Neural progenitor cell (in vitro differentiated cells): Measurements from ENCODE around the gene OR56A5. TPM values are rescaled to one million over a fixed set of nuclear protein-coding genes. Genes with fewer than 3 reads are reported as not detected.

Experiments used
- DNase-seq: peaks from one replicate; pipeline ENCODE4 v3.0.0-alpha.2; 2016; ENCODE audit warnings: low spot score
- H2AFZ ChIP-seq: fragments of 200-600 bp; sonication (generic); replicated peaks from 2 replicates; pipeline ENCODE4 v1.6.1; 2016; ENCODE audit warnings: antibody characterized with exemption
- H3F3A ChIP-seq: fragments of 200-600 bp; sonication (generic); 2 replicates; pipeline ENCODE4 v1.6.1; 2016; ENCODE audit warnings: antibody characterized with exemption, low read depth
- H3K27ac ChIP-seq: fragments of 200-600 bp; sonication (generic); 2 replicates; pipeline ENCODE4 v1.5.1; 2016; ENCODE audit warnings: mild to moderate bottlenecking
- H3K27me3 ChIP-seq: fragments of 200-600 bp; sonication (generic); 2 replicates; pipeline ENCODE4 v1.6.1; 2016; ENCODE audit warnings: mild to moderate bottlenecking, moderate library complexity
- H3K36me3 ChIP-seq: fragments of 200-600 bp; sonication (generic); 2 replicates; pipeline ENCODE4 v1.5.1; 2016
- H3K4me1 ChIP-seq: fragments of 200-600 bp; sonication (generic); 2 replicates; pipeline ENCODE4 v1.6.1; 2016; ENCODE audit warnings: mixed run types
- H3K4me2 ChIP-seq: fragments of 200-600 bp; sonication (generic); 2 replicates; pipeline ENCODE4 v1.6.1; 2016
- H3K4me3 ChIP-seq: fragments of 200-600 bp; sonication (generic); 2 replicates; pipeline ENCODE4 v1.5.1; 2016
- H3K79me2 ChIP-seq: fragments of 200-600 bp; sonication (generic); 2 replicates; pipeline ENCODE4 v1.6.1; 2016; ENCODE audit warnings: low read depth
- H3K9ac ChIP-seq: fragments of 200-600 bp; sonication (generic); 2 replicates; pipeline ENCODE4 v1.6.1; 2016
- H3K9me3 ChIP-seq: fragments of 200-600 bp; sonication (generic); 2 replicates; pipeline ENCODE4 v1.5.1; 2016; ENCODE audit warnings: low read depth
- H4K20me1 ChIP-seq: fragments of 200-600 bp; sonication (generic); 2 replicates; pipeline ENCODE4 v1.6.1; 2016; ENCODE audit warnings: low read depth
- H3K27ac Mint-ChIP-seq: 3 replicates; pipeline ENCODE4 v1.8.0; 2021; ENCODE audit warnings: mixed read lengths
- H3K27me3 Mint-ChIP-seq: 2 replicates; pipeline ENCODE4 v1.8.0; 2022; ENCODE audit warnings: low read depth, mild to moderate bottlenecking, inconsistent platforms, moderate library complexity, mixed read lengths; ENCODE audit not compliant: insufficient read depth
- H3K36me3 Mint-ChIP-seq: 3 replicates; pipeline ENCODE4 v1.8.0; 2021; ENCODE audit warnings: mixed read lengths
- H3K4me1 Mint-ChIP-seq: 3 replicates; pipeline ENCODE4 v1.8.0; 2021; ENCODE audit warnings: mixed read lengths
- H3K4me3 Mint-ChIP-seq: 3 replicates; pipeline ENCODE4 v1.8.0; 2021; ENCODE audit warnings: mild to moderate bottlenecking, moderate library complexity, mixed read lengths
- H3K9me3 Mint-ChIP-seq: 3 replicates; pipeline ENCODE4 v1.8.0; 2020; ENCODE audit warnings: mixed read lengths
- EZH2 ChIP-seq: fragments of 200-600 bp; sonication (generic); IDR thresholded peaks from 2 replicates; pipeline ENCODE4 v1.6.1; 2017; ENCODE audit warnings: antibody characterized with exemption, mild to moderate bottlenecking, moderate library complexity
- EZH2phosphoT487 ChIP-seq: fragments of 200-600 bp; sonication (generic); IDR thresholded peaks from 2 replicates; pipeline ENCODE4 v1.6.1; 2017; ENCODE audit warnings: antibody characterized with exemption
- total RNA-seq: library from RNA; depleted of rRNA; stranded (reverse); fragments of >200 nt; gene quantifications from 2 replicates; pipeline ENCODE4 v1.2.3, GENCODE V29; 2015; ENCODE audit warnings: low replicate concordance
- TF ChIP-seq, protein P1 (sequence below): fragments of 200-600 bp; sonication (generic); IDR thresholded peaks from 2 replicates; pipeline ENCODE4 v1.5.1; 2017; ENCODE audit warnings: antibody characterized with exemption, mild to moderate bottlenecking

The OR56A5 gene, protein sequence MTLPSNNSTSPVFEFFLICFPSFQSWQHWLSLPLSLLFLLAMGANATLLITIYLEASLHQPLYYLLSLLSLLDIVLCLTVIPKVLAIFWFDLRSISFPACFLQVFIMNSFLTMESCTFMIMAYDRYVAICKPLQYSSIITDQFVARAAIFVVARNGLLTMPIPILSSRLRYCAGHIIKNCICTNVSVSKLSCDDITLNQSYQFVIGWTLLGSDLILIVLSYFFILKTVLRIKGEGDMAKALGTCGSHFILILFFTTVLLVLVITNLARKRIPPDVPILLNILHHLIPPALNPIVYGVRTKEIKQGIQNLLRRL
- total RNA-seq = 0.40 TPM in 1 of 2 replicates, not detected in the other

DNA sequence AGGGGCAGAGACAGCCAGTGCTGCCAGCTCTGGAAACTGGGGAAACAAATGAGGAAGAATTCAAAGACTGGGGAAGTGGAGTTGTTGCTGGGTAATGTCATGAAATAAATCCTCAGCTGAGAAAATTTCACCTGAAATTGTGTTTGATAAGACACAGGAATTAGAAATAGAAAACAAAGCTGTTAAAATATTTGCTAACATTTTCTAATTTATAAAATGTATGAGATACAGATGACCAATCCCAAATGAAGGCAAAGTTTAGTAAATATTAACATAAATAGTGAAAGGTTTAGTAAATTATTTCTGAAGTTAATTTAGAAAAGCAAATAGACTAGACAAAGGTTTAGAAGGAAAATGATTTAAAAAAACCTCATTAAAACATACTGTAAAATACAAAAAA is at the start of gene OR56A5:
OR56A5 (minus strand) TSS at position 101 of the 400 bp plus-strand sequence; CDS start at position 101, 0 bp downstream.
- no peaks in the 10 kb centered on the region for H3F3A ChIP-seq
- no peaks in the 10 kb centered on the region for H3K36me3 Mint-ChIP-seq
- H3K4me2 ChIP-seq = no peak within 1 kb of the TSS
- peaks cover 4% of the 10 kb centered on the region for H3K9me3 Mint-ChIP-seq
- no peaks in the 10 kb centered on the region for H3K4me1 ChIP-seq
- H3K4me3 ChIP-seq = no peak within 1 kb of the TSS
- H4K20me1 ChIP-seq = no peaks in the 10 kb centered on the region
- H3K27ac Mint-ChIP-seq = no peak within 1 kb of the TSS
- H3K27ac ChIP-seq = no peak within 1 kb of the TSS
- H3K79me2 ChIP-seq = no peaks in the 10 kb centered on the region
- no peak within 1 kb of the TSS for H3K9ac ChIP-seq
- no peak within 1 kb of the TSS for H3K4me3 Mint-ChIP-seq
- H3K9me3 ChIP-seq = no peaks in the 10 kb centered on the region
- TF ChIP-seq EZH2 (no peak), EZH2phosphoT487 (no peak)
- TF ChIP-seq, protein P1, sequence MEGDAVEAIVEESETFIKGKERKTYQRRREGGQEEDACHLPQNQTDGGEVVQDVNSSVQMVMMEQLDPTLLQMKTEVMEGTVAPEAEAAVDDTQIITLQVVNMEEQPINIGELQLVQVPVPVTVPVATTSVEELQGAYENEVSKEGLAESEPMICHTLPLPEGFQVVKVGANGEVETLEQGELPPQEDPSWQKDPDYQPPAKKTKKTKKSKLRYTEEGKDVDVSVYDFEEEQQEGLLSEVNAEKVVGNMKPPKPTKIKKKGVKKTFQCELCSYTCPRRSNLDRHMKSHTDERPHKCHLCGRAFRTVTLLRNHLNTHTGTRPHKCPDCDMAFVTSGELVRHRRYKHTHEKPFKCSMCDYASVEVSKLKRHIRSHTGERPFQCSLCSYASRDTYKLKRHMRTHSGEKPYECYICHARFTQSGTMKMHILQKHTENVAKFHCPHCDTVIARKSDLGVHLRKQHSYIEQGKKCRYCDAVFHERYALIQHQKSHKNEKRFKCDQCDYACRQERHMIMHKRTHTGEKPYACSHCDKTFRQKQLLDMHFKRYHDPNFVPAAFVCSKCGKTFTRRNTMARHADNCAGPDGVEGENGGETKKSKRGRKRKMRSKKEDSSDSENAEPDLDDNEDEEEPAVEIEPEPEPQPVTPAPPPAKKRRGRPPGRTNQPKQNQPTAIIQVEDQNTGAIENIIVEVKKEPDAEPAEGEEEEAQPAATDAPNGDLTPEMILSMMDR = no peak
- H3K27me3 ChIP-seq = no peaks in the 10 kb centered on the region
- no peak for DNase-seq
- H2AFZ ChIP-seq = no peak within 1 kb of the TSS
- peaks cover 3% of the 10 kb centered on the region for H3K27me3 Mint-ChIP-seq
- H3K4me1 Mint-ChIP-seq = no peaks in the 10 kb centered on the region
- H3K36me3 ChIP-seq = no peaks in the 10 kb centered on the region

DNA sequence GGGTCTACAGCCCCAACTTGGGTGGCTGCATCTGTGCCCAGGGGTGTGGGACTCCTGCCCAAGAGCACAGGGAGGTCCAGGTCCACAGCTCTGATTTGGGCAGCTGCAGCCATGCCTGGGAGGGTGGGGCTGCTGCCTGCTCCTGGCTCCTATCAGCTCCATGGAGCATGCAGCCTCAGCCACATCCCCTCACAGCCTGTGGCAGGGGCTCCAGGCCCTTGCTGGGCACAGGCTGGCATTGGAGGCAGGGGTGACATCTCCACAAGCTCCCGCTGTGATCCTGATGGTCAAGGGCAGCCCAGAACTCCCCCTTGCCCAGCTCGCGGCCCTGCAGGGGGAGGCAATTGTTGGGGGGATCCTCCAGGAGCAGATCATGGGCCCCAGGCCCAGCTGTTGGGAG is 44.7 kb upstream of the OR56A5 start:
- Histone ChIP-seq H3K79me2 (no peaks in the 10 kb centered on the region), H3K4me2 (no peak overlapping the region), H3F3A (no peaks in the 10 kb centered on the region), H2AFZ (no peak overlapping the region), H4K20me1 (no peaks in the 10 kb centered on the region), H3K4me3 (no peak overlapping the region), H3K4me1 (peaks cover 6% of the 10 kb centered on the region), H3K27me3 (no peaks in the 10 kb centered on the region), H3K9ac (no peak overlapping the region), H3K36me3 (no peaks in the 10 kb centered on the region), H3K27ac (no peak overlapping the region), H3K9me3 (no peaks in the 10 kb centered on the region)
- Mint-ChIP-seq H3K27ac (no peak overlapping the region), H3K4me1 (no peaks in the 10 kb centered on the region), H3K9me3 (peaks cover 5% of the 10 kb centered on the region), H3K36me3 (no peaks in the 10 kb centered on the region), H3K27me3 (no peaks in the 10 kb centered on the region), H3K4me3 (no peak overlapping the region)
- DNase-seq = no peak
- TF ChIP-seq EZH2 (no peak), EZH2phosphoT487 (no peak)
- TF ChIP-seq, protein P1 = no peak

DNA sequence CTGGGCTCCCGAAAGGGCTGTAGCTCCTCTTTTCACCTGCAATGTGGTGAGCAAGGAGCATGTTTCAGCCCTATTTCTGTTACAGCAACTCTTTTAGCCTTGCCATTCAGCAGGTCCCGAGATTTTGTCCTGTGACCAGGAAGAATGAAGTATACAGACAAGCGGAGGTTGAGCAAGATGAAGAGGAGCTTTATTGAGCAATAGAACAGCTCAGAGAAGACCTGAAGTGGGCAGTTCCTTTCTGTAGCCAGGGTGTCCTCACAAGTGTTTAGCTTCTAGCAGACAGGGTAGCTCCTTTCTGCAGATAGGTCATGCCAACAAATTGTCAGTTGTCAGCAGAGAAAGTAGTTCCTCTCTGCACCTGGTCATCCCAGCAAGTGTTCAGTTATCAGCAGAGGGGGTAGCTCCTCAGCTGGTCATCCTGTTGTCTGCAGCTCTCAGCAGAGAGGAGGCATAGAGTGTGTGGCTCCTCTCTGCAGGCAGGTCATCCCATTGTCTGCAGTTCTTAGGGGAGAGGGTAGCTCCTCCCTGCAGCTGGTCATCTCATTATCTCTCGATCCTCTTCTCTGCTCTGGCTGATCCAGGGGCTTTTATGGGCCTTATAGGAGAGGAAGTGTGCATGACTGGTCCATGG is 43.9 kb upstream of the OR56A5 start:
- no peaks in the 10 kb centered on the region for H4K20me1 ChIP-seq

GRCh38 chr11:6006846-6007245 is 38.6 kb upstream of the OR56A5 start, which contains the start of gene OR56A4:
OR56A4 (minus strand) TSS chr11:6006946; CDS start chr11:6002992, 3,954 bp downstream.
- no peaks in the 10 kb centered on the region for H3K27me3 ChIP-seq
- no peaks in the 10 kb centered on the region for H3F3A ChIP-seq
- no peak within 1 kb of the TSS for H3K27ac Mint-ChIP-seq
- H3K4me3 ChIP-seq = no peak within 1 kb of the TSS
- H3K79me2 ChIP-seq = no peaks in the 10 kb centered on the region
- DNase-seq = no peak
- H4K20me1 ChIP-seq = no peaks in the 10 kb centered on the region
- no peak within 1 kb of the TSS for H3K4me3 Mint-ChIP-seq
- H3K4me1 Mint-ChIP-seq = no peaks in the 10 kb centered on the region
- H3K9me3 Mint-ChIP-seq = no peaks in the 10 kb centered on the region
- H3K36me3 ChIP-seq = no peaks in the 10 kb centered on the region
- H3K9me3 ChIP-seq = no peaks in the 10 kb centered on the region
- H3K27ac ChIP-seq = no peak within 1 kb of the TSS
- TF ChIP-seq, protein P1 = no peak
- TF ChIP-seq EZH2 (no peak), EZH2phosphoT487 (no peak)
- peaks cover 6% of the 10 kb centered on the region for H3K4me1 ChIP-seq
- no peak within 1 kb of the TSS for H2AFZ ChIP-seq
- H3K27me3 Mint-ChIP-seq = no peaks in the 10 kb centered on the region
- no peaks in the 10 kb centered on the region for H3K36me3 Mint-ChIP-seq
- H3K9ac ChIP-seq = no peak within 1 kb of the TSS
- no peak within 1 kb of the TSS for H3K4me2 ChIP-seq

More for the DNA sequence above, 43.9 kb upstream of the OR56A5 start:
- no peak overlapping the region for H2AFZ ChIP-seq
- no peaks in the 10 kb centered on the region for H3K4me1 Mint-ChIP-seq
- no peaks in the 10 kb centered on the region for H3K36me3 Mint-ChIP-seq
- TF ChIP-seq EZH2phosphoT487 = no peak
- no peak overlapping the region for H3K4me3 Mint-ChIP-seq
- no peak for DNase-seq
- peaks cover 6% of the 10 kb centered on the region for H3K4me1 ChIP-seq
- H3K36me3 ChIP-seq = no peaks in the 10 kb centered on the region
- H3K9ac ChIP-seq = no peak overlapping the region
- H3K4me2 ChIP-seq = no peak overlapping the region
- no peak overlapping the region for H3K4me3 ChIP-seq
- H3K9me3 ChIP-seq = no peaks in the 10 kb centered on the region
- peaks cover 5% of the 10 kb centered on the region for H3K9me3 Mint-ChIP-seq
- H3K27ac ChIP-seq = no peak overlapping the region
- H3K79me2 ChIP-seq = no peaks in the 10 kb centered on the region
- H3K27me3 ChIP-seq = no peaks in the 10 kb centered on the region
- no peak overlapping the region for H3K27ac Mint-ChIP-seq
- no peaks in the 10 kb centered on the region for H3F3A ChIP-seq
- no peaks in the 10 kb centered on the region for H3K27me3 Mint-ChIP-seq
